Chondrocyte (in vitro differentiated cells): Measurements from ENCODE around the gene DIPK1A. TPM values are rescaled to one million over a fixed set of nuclear protein-coding genes. Genes with fewer than 3 reads are reported as not detected.

Source experiments
- DNase-seq: peaks from one replicate; pipeline ENCODE4 v3.0.0; 2021; ENCODE audit warnings: mixed read lengths, low spot score
- H3K27ac Mint-ChIP-seq: one replicate; pipeline ENCODE4 v1.8.0; 2021; ENCODE audit warnings: mild to moderate bottlenecking, moderate library complexity, mixed read lengths; ENCODE audit not compliant: unreplicated experiment
- H3K27me3 Mint-ChIP-seq: 2 replicates; pipeline ENCODE4 v1.8.0; 2021; ENCODE audit warnings: low read depth, mixed read lengths
- H3K36me3 Mint-ChIP-seq: 2 replicates; pipeline ENCODE4 v1.8.0; 2021; ENCODE audit warnings: low read depth, mixed read lengths
- H3K4me1 Mint-ChIP-seq: 2 replicates; pipeline ENCODE4 v1.8.0; 2021; ENCODE audit warnings: low read depth, mild to moderate bottlenecking, mixed read lengths
- H3K4me3 Mint-ChIP-seq: one replicate; pipeline ENCODE4 v1.8.0; 2021; ENCODE audit warnings: mild to moderate bottlenecking, moderate library complexity, mixed read lengths; ENCODE audit not compliant: unreplicated experiment
- H3K9me3 Mint-ChIP-seq: 2 replicates; pipeline ENCODE4 v1.8.0; 2021; ENCODE audit warnings: low read depth, mixed read lengths
- total RNA-seq: library from RNA; stranded (reverse); gene quantifications from 3 replicates; pipeline ENCODE4 v1.2.1, GENCODE V29; 2021
- TF ChIP-seq, protein P1 (sequence below): fragments of 200-600 bp; sonication (generic); IDR thresholded peaks from 2 replicates; pipeline ENCODE4 v1.5.0; 2021; ENCODE audit warnings: antibody characterized with exemption, mild to moderate bottlenecking, moderate library complexity

The DIPK1A gene
- total RNA-seq, 1 donor from 2014 or later = 11.2 TPM

DNA sequence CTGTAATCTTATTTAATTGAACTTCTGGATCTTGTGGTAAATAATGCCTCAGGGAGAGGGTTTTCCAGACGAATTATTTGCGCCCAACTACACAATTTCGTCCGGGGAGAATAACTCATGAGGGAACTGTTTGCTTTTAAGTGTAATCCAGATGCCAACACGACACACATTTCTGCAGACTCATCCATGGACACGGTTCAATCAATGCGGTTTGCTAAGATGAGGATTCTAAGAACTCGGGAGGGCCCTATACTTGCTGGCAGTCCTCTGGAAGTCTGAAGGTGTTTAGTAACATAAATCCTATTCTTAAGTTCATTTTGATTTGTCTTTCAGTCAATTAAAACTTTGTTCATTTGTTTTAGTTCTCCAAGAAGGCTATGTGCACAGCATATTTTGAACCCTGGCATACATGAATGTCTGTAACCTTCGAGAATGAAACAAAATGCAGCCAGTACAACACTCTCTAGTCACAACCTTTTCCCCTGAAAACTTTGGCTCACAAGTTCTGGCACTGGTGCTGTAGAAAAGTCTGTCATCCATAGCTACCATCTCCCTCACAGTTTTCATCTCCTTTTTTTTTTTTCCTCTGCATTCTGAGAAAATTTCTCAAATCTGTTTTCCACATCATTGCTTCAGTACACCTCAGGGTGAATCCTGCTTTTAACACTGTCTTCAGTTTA lies 38.8 kb downstream of the DIPK1A start:
- H3K36me3 Mint-ChIP-seq = no peaks in the 10 kb centered on the region

DNA sequence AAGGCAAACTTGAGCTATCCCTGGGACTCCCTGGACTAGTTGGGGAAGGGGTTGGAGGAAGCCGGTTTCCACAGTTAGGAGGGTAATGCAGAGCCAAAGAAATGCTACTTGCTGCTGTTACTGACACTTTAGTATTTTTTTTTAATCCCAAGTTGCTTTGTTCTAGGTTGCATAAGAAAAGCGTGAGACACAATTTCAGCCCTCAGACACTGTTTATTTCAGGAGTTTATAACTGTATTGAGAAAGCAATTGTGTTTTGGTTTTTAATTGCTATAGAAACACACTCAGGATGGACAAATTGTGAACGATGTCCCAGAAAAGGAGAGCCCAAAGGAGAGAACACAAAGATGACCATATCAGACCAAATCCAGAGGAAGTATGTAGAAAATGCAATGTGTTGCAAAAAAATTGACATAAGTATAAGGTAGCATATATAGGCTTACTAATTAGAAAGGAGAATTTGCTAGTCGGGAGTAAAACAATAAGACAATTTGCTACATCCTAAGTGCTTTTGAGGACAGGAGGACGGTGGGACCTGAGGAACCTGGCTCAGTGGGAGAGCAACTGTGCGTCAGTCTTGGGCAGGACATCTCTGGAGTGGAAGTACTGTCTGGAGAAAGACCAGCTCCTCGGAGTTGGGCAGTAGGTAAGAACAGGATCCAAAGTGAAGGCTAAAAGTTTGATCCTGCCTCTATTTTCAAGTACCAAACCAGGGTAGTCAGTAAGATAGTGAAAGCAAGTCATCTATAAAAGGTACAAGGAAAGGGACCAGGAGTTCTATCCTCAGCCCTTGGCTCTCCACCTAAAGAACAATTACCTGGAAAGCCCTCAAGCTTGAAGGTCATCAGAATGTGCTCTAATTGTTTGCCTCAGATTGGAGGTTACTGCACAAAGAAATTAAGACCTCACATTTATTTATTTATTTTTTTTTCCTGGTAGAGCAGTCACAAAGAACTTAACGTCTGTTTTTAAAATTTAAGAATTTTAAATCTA lies 39.9 kb downstream of the DIPK1A start:
- no peaks in the 10 kb centered on the region for H3K9me3 Mint-ChIP-seq
- H3K27ac Mint-ChIP-seq = no peak overlapping the region
- peaks cover 4% of the 10 kb centered on the region for H3K4me1 Mint-ChIP-seq
- H3K36me3 Mint-ChIP-seq = no peaks in the 10 kb centered on the region
- no peak for DNase-seq
- TF ChIP-seq, protein P1, sequence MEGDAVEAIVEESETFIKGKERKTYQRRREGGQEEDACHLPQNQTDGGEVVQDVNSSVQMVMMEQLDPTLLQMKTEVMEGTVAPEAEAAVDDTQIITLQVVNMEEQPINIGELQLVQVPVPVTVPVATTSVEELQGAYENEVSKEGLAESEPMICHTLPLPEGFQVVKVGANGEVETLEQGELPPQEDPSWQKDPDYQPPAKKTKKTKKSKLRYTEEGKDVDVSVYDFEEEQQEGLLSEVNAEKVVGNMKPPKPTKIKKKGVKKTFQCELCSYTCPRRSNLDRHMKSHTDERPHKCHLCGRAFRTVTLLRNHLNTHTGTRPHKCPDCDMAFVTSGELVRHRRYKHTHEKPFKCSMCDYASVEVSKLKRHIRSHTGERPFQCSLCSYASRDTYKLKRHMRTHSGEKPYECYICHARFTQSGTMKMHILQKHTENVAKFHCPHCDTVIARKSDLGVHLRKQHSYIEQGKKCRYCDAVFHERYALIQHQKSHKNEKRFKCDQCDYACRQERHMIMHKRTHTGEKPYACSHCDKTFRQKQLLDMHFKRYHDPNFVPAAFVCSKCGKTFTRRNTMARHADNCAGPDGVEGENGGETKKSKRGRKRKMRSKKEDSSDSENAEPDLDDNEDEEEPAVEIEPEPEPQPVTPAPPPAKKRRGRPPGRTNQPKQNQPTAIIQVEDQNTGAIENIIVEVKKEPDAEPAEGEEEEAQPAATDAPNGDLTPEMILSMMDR = no peak
- no peaks in the 10 kb centered on the region for H3K27me3 Mint-ChIP-seq
- no peak overlapping the region for H3K4me3 Mint-ChIP-seq

More for the DNA sequence above, 38.8 kb downstream of the DIPK1A start:
- no peaks in the 10 kb centered on the region for H3K4me1 Mint-ChIP-seq
- DNase-seq = no peak
- H3K27me3 Mint-ChIP-seq = no peaks in the 10 kb centered on the region
- no peak overlapping the region for H3K27ac Mint-ChIP-seq
- TF ChIP-seq, protein P1 = no peak
- H3K4me3 Mint-ChIP-seq = no peak overlapping the region
- no peaks in the 10 kb centered on the region for H3K9me3 Mint-ChIP-seq

DNA sequence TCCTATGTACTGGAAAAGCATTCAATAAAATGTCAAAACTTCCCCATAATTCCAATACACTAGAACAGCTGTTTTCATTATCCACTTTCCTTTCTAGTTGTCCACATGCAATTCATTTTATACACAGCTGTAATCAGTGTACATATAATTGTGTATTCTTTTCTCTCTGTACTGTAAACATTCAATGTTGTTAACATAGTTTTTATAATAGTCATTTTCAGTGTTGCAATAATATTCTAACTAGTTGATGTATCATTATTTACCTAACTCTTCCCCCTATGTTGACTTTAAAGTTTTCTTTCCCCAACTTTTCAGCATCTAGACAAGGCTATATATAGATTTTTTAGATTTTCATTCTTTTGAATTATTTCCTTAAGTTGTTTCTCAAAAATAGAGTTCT lies 44.4 kb downstream of the DIPK1A start:
- Mint-ChIP-seq H3K4me3 (no peak overlapping the region), H3K9me3 (no peaks in the 10 kb centered on the region), H3K4me1 (peaks cover 10% of the 10 kb centered on the region), H3K27ac (no peak overlapping the region), H3K27me3 (no peaks in the 10 kb centered on the region), H3K36me3 (no peaks in the 10 kb centered on the region)
- DNase-seq = no peak
- TF ChIP-seq, protein P1 = no peak

DNA sequence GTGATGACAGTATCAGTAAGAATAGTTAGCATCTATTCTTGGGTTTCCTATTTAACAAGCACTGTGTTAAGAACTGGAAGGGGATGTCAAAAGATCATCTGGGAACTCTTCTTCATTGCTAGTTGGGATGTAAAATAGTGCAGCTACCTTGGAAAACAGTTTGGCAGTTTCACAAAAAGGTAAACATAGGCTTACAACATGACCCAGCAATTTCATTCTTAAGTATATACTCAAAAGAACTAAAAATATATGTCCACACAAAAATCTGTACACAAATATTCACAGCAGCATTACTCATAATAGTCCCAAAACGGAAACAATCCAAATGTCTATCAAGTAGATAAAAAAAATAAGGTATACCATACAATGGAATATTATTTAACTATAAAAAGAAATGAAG lies 45.7 kb downstream of the DIPK1A start:
- no peak for DNase-seq
- Mint-ChIP-seq H3K27me3 (no peaks in the 10 kb centered on the region), H3K27ac (no peak overlapping the region), H3K9me3 (no peaks in the 10 kb centered on the region), H3K4me3 (no peak overlapping the region), H3K36me3 (no peaks in the 10 kb centered on the region), H3K4me1 (peaks cover 10% of the 10 kb centered on the region)
- TF ChIP-seq, protein P1 = no peak

DNA sequence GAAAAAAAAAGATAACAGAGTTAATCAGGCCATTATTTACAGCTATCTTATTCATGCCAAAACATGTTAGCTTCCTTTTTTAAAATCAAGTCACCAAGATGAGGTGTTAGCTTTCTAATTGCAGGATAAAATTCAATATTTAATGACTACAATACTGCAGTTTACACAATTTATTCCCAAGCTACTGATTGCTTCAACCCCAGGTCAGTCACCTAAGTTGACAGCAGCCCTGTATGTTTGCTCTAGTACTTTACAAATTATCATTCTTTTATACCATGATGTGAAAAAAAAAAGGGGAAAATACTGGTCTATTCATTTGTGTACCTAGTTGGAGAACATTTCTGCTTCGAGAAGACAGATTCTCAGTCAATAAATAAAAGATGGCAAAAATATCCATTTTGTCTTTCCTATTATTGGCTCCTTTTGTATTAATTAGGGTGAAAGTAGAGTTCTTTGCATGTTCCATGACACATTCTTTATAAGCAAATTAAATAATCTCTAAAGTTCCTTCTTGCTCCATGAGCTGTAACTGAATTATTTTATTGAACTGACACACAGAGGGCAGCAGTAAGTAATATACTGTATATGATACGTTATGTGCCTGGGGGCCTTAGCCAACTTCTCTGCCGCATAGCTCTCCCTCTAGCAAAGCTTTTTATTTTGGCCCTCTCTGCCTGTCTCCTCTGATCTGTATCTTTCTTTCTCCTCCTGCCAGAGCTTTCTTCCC lies 48.0 kb downstream of the DIPK1A start:
- peaks cover 19% of the 10 kb centered on the region for H3K4me1 Mint-ChIP-seq
- DNase-seq = no peak
- no peaks in the 10 kb centered on the region for H3K36me3 Mint-ChIP-seq
- no peak overlapping the region for H3K27ac Mint-ChIP-seq
- no peaks in the 10 kb centered on the region for H3K27me3 Mint-ChIP-seq
- H3K9me3 Mint-ChIP-seq = no peaks in the 10 kb centered on the region
- TF ChIP-seq, protein P1 = no peak
- H3K4me3 Mint-ChIP-seq = no peak overlapping the region
